ENCODE results near the gene ZNF506.
A peak's percentile ranks its signal among the peaks of the same experiment; 100 is the strongest.
"Not testable (repeated sequence)": the region's sequence is repeated elsewhere in the genome, so short reads cannot be mapped to it uniquely, and the experiment has no call there.

The ZNF506 gene

GRCh38 chr19:19777692-19778091, 43.9 kb downstream of the ZNF506 start:
- DNase-seq: no peak

- peak; percentile 93 for DNase-seq
Measured at GRCh38 chr19:19776206-19777008, 45.1 kb downstream of the ZNF506 start.

GRCh38 chr19:19775891-19776205, 45.7 kb downstream of the ZNF506 start:
- no peak for DNase-seq

GRCh38 chr19:19774354-19775033, 47.1 kb downstream of the ZNF506 start:
- no peak for DNase-seq

GRCh38 chr19:19771963-19772362, 49.6 kb downstream of the ZNF506 start:
- DNase-seq: not testable (repeated sequence)

GRCh38 chr19:19769971-19770370, 51.6 kb downstream of the ZNF506 start:
- DNase-seq: not testable (repeated sequence)

DNA sequence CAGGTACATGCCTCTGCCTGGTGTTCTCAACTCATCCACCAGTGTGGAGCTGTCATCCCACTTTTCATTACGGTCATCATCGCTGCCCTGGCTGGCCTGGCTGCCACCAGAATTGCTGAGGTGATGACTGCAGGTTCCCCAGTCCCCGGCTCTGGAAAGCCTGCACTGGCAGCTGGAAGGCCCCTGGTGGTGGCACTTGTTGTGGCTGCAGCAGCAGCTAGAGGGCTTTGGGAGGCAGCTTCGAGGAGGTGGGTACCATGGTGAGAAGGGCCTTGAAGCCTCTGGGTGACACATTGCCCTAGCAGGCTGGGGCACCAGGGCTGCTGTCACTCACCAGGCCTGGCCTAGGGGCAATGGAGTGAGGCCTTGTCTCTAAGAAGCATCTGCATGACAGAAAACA, 63.4 kb downstream of the ZNF506 start:
- no peak for DNase-seq

DNA sequence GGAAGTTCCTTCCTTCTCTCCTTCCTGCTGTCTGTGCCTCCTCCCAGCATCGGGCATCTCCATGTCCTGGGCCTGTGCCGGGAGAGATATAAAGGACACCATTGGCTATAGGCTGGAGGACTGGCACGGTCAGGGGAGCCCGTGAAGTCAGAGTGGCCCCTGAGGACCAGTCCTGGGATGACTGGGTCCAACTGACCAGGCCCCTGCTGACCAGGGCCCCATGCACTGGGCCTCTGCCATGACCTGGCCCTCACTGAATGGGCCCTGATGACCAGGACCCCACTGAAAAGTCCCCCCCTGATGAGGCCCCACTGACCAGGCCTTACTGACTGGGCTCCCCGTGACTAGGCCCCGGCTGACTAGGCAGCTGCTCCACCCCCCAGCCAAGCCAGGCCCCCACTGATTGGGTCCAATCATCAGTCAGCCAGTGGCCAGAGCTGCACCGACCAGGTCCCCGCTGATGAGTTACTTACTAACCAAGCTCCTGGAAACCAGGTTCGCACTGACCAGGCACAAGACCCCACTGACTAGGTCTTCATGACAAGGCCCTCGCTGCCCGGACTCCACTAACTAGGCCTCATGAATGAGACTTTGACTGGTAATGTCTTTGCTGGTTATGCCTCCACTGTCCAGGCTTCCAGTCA, 68.7 kb downstream of the ZNF506 start:
- DNase-seq: no peak

GRCh38 chr19:19751846-19752245, 69.7 kb downstream of the ZNF506 start:
- DNase-seq: no peak

DNA sequence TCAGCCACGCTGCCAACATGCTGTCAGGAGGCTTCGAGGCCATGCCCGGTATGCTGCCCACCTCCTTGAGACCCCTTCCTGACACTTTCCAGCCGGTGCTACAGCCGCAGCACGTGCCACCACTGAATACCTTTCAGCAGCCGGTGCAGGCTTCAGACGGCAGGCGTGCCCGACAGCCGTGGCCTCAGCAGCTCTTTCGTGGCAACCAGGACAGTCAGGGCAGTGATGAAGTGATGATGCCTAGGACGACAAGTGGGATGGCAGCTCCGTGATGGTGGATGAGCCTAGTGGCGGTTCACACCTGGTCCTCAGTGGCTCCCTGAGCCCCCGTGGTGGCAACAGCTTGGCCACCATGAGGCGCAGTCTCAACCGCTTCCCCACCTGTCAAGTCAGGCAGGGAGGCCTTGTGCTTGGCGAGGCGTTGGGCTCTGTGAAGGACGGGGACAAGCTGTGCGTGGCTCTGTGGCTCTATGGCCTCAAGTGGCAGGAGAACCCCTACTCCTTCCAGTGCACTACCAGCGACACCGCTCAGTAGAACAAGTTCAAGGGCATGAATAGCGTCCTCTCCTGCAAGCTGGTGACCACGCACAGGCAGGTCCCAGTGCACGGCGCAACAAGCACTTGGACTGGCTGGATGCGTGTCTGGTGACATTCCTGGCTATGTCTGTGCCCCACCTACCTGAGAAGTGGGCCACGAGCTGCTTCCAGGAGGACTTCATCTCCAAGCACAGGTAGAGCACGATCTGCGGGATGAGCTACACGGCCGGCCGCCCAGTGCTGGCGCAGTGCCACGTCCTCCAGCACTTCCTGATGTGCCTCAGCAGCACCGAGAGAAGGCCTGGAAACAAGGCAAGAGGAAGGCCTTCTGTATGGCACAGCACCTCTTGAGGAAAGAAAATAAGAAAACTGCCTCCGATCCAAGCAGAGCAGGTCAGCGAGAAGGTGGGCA, 70.4 kb downstream of the ZNF506 start:
- no peak for DNase-seq

- DNase-seq: no peak
Measured at GRCh38 chr19:19749908-19750841, 71.4 kb downstream of the ZNF506 start.

DNA sequence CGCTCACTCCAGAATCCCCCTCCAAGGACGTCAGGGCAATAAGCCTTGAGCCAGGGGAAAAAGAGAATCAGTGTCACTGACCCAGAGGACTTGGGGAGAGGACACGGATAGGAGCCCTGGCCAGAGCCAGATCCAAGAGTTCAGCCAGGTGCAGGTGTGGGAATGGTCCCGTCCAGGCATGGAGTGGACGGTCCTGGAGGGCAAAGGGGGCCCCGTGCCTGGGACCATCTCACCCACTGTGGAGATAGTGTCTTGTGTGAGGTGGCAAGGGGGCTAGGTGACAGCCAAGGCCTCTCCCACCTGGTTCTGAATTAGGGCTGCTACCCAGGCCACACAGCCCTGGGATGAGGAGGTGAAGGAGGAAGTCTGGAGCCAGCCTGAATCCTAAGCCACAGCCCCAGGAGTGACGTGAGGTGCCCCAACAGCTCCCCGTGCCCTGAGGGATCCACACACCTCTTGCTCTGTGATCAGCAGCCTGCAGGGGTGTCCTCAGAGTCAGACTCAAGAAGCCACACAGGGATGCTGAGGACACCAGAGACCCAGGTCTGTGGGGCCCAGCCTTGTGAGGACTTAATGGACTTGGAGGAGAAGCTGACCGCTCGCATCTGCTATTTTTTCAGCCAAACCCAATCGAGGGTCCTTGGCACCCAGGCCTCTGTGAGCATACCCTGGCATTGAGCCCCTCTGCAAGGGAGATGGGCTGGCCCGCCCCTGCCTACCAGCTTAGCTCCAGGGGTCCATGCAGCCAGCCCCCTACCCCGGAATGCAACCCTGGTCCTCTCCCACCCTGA, 72.2 kb downstream of the ZNF506 start:
- DNase-seq: no peak

DNA sequence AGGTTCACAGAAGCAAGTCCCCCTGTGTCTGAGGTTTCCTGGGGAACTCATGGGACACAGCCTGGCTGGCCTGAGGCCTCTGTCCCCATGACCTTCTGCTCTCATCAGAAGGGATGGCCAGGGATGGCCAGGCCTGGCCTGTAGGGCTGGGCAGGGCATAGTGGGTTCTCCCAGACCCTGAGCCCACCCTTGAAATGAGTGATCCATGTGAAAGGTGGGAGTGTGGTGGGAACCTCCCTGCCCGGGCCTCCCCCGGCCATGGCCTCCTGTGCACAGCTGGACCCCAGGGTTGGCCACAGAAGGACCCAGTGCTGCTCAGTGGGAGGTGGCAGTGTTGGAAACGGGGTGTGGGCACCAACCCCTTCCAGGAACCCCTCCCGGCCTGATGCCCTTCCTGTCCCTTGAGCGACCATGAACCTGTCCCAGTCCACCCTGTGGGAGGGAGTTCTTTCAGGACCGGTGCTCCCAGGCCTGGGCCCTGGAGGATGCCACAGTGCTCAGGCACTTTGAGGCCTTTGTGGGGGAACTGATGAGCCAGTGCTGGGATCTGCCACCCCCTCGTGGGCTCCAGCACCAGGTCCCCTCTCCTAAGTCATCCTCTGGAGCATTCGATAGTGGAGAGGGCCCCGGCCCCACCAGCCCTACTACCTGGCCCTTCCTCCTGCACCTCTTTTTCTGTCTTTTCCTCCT, 73.2 kb downstream of the ZNF506 start:
- DNase-seq: no peak

- DNase-seq: no peak
Measured at GRCh38 chr19:19747357-19748220, 74.0 kb downstream of the ZNF506 start.

- no peak for DNase-seq
Measured at GRCh38 chr19:19746286-19747213, 75.0 kb downstream of the ZNF506 start.

DNA sequence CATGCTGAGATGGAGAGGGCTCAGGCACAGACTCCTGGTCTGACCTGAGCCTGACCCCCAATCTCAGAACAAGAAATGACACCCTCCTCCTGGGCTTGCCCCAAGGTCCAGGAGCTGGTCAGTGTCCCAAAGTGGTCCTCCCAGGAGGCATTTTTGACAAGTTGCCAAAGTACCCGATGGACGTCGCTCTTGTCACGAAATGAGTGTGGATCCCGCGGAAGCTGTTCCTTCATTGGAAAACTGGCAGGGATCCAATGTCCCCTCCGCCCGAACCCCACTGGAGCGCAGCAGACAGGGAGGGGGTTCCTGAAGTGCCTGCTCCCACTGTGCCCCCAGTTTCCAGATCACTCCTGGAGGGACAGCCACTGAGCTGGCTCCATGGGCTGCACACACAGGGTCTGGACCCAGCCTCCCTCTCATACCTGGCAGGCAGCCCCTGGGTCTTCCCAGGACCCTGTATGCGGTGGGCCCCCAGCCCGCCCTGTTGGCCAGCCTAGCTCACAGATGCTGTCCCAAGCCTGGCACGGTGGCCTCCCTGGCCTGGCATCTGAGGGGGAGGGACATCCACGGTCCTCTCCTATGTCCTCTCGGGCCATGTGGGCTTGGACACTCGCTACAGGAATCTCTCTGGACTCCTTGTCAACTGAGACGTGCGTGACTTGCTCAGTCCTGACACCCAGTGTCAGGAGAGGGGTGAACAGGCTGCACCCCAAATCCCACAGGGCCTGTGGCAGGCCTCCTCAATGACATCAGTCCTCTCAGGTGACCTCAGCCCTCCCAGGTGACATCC, 75.9 kb downstream of the ZNF506 start:
- no peak for DNase-seq

GRCh38 chr19:19744641-19745040, 76.9 kb downstream of the ZNF506 start:
- DNase-seq: no peak
